Measurements from ENCODE around the gene NGFR.

NGFR gene

GRCh38 chr17:49518346-49519078, 23.4 kb downstream of the NGFR start:
- CTCF ChIA-PET, result no interaction called here

DNA sequence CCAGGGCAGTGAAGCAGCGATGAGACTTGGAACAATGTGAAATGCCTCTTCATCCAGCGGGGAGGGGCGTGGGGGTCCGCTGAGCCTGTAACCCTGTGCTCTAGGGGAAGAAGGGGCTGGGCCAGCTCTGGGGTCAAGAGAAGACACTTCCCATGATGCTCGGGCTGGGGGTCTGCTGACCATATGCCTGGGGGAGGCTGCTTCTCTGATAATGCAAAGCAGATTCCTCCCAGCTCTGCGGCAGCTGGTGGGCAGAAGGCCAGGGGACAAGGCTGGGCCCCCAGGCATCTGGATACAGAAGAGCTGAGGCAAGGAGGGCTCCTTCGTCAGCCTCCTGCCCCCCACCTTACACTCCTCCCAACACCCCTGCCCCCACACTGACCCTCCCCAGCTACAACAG, 24.7 kb downstream of the NGFR start:
- H3K27ac ChIP-seq, result no peak overlapping the region
- DNase-seq (ENCODE audit: low spot score), result no peak
- ChIA-PET POLR2A (ENCODE audit: low non-redundant PET) (no interaction called here), CTCF (no interaction called here)
- TF ChIP-seq, protein P1, sequence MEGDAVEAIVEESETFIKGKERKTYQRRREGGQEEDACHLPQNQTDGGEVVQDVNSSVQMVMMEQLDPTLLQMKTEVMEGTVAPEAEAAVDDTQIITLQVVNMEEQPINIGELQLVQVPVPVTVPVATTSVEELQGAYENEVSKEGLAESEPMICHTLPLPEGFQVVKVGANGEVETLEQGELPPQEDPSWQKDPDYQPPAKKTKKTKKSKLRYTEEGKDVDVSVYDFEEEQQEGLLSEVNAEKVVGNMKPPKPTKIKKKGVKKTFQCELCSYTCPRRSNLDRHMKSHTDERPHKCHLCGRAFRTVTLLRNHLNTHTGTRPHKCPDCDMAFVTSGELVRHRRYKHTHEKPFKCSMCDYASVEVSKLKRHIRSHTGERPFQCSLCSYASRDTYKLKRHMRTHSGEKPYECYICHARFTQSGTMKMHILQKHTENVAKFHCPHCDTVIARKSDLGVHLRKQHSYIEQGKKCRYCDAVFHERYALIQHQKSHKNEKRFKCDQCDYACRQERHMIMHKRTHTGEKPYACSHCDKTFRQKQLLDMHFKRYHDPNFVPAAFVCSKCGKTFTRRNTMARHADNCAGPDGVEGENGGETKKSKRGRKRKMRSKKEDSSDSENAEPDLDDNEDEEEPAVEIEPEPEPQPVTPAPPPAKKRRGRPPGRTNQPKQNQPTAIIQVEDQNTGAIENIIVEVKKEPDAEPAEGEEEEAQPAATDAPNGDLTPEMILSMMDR (conservative IDR thresholded peaks at IDR 0.05; ENCODE audit: low read depth), result no peak

More at GRCh38 chr17:49518346-49519078, 23.4 kb downstream of the NGFR start:
- no peak overlapping the region for H3K27ac ChIP-seq
- DNase-seq (ENCODE audit: low spot score), result no peak
- TF ChIP-seq, protein P1 (conservative IDR thresholded peaks at IDR 0.05; ENCODE audit: low read depth), result no peak
- POLR2A ChIA-PET (ENCODE audit: low non-redundant PET), result no interaction called here

DNA sequence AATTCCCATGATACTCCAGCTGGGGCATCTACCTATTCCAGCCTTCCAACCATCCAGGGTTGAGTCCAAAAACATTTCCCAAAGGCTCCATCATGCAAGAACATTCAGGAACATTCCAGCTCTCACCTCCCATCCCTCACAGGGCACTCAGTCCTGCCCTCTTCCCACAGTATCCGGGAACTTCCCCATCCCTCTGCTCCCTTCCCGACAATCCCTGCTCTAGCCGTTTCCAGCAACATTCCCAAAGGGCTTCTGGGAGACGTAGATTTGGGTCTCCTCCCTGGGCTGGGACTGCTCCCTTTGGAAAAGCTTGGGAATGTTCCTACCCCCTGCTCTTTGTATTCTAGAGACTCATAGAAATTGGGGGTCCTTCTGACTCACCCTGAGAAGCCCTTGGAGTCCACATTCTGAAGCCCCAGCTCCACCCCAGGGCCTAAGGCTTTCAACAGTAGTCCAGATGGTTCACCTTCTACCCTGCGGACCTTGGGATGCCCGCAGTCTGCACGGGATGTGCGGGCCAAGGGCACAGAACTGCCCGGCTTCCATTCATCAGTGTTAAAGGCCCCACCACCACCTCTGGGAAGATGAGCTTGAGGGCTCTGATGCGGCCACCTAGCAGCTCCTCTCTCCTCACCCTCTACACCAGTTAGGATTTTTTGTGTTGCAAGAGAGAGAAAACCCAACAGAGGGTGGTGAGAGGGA, 25.4 kb downstream of the NGFR start:
- H3K27ac ChIP-seq, result no peak overlapping the region
- TF ChIP-seq, protein P1 (conservative IDR thresholded peaks at IDR 0.05; ENCODE audit: low read depth), result no peak
- CTCF ChIA-PET, result interaction anchor here (0.7 kb wide), 1 partner anchor 36 kb away, joined by 3 read pairs; no protein-coding TSS in a partner anchor
- POLR2A ChIA-PET (ENCODE audit: low non-redundant PET), result no interaction called here
- no peak for DNase-seq (ENCODE audit: low spot score)

GRCh38 chr17:49521088-49521450, 26.0 kb downstream of the NGFR start:
- no peak overlapping the region for H3K27ac ChIP-seq
- ChIA-PET CTCF (no interaction called here), POLR2A (ENCODE audit: low non-redundant PET) (no interaction called here)
- DNase-seq (ENCODE audit: low spot score), result no peak
- TF ChIP-seq, protein P1 (conservative IDR thresholded peaks at IDR 0.05; ENCODE audit: low read depth), result no peak

- ChIA-PET POLR2A (ENCODE audit: low non-redundant PET) (interaction anchor here (0.5 kb wide), 1 partner anchor 124 kb away, joined by 3 read pairs; no protein-coding TSS in a partner anchor), CTCF (interaction anchor here (0.9 kb wide), 1 partner anchor 7 kb away, joined by 3 read pairs; no protein-coding TSS in a partner anchor)
- H3K27ac ChIP-seq, result no peak overlapping the region
- no peak for DNase-seq (ENCODE audit: low spot score)
- TF ChIP-seq, protein P1 (conservative IDR thresholded peaks at IDR 0.05; ENCODE audit: low read depth), result no peak
Observed at GRCh38 chr17:49521471-49522356, 26.6 kb downstream of the NGFR start.

DNA sequence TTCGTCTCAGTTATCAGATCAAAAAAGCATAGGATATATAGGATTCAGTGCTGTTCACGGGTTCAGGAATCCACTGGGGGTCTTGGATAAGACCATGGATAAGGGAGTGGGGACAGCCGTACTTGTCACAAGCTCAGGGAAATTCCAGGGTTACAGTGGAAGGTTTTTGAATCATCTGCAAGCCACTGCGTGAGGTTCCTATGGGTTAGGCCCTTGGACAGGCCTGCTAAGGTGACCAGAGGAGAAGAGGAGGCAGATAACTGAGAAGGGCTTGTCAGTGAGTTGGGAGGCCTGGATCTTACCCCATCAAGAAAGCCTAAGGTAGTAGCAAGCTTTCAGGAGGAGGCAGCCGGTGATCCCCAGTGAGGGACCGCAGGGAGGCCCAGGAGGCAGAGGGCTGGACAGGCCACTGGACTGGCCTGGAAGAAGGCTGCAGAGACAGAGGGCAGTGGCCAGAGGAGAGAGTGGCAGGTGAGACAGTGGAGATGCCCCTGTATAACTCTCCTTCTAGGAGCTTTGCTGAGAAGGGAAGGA, 27.3 kb downstream of the NGFR start:
- peak overlapping the region; percentile 71 for H3K27ac ChIP-seq
- POLR2A ChIA-PET (ENCODE audit: low non-redundant PET), result no interaction called here
- CTCF ChIA-PET, result interaction anchor here (0.8 to 0.9 kb wide), 2 partner anchors 8 to 14 kb away, joined by 3 read pairs; no protein-coding TSS in a partner anchor
- TF ChIP-seq, protein P1 (conservative IDR thresholded peaks at IDR 0.05; ENCODE audit: low read depth), result no peak
- DNase-seq (ENCODE audit: low spot score), result no peak
